AG04449 (cell line): Measurements from ENCODE around the gene CLDND2.

ENCODE experiments used
- CTCF ChIA-PET: fragments of 350-600 bp; formaldehyde crosslinking; extraction: SDS; loops from one replicate; lab custom pipeline; 2021; ENCODE audit warnings: antibody characterized with exemption; lab: Yijun Ruan, JAX
- POLR2A ChIA-PET: fragments of 400-600, 350-600 bp; formaldehyde crosslinking; extraction: SDS; loops from one replicate; lab custom pipeline; 2020; ENCODE audit warnings: antibody characterized with exemption, inconsistent platforms; lab: Yijun Ruan, JAX
- DNase-seq: peaks from one replicate; pipeline ENCODE4 v3.0.0-alpha.2; 2010; ENCODE audit warnings: low read depth, low spot score
- H3K4me3 ChIP-seq: 2 replicates; pipeline ENCODE4 v1.5.1; 2011; ENCODE audit warnings: low read depth, mild to moderate bottlenecking, control low read depth, low read length
- TF ChIP-seq, protein P1 (sequence below): IDR thresholded peaks from one replicate; pipeline ENCODE4 v1.5.1; 2011; ENCODE audit warnings: mild to moderate bottlenecking, moderate library complexity, low read length, control low read depth, inconsistent platforms; ENCODE audit not compliant: insufficient read depth; ENCODE audit errors: missing control alignments

Gene CLDND2

DNA sequence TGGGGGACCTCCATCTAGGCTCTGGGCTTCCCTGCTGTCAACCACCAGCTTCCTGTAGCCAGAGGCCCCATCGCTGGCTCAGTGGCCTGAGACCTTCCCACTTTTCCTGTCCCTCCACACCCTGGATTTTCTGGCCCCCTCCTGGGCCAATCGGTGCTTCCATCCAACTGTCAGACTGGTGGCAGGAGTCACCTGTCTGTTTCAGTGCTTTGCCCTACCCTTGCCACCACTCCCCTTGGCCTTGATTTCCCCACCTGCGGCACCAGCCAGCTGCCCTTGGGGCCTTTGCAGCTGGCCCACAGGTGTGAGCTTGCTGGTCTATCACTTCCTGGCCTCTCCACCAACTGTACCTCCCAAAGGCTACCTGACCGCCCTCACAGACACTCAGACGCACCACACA, 39.4 kb downstream of the CLDND2 start:
- ChIA-PET POLR2A (no interaction called here), CTCF (no interaction called here)
- TF ChIP-seq, protein P1, sequence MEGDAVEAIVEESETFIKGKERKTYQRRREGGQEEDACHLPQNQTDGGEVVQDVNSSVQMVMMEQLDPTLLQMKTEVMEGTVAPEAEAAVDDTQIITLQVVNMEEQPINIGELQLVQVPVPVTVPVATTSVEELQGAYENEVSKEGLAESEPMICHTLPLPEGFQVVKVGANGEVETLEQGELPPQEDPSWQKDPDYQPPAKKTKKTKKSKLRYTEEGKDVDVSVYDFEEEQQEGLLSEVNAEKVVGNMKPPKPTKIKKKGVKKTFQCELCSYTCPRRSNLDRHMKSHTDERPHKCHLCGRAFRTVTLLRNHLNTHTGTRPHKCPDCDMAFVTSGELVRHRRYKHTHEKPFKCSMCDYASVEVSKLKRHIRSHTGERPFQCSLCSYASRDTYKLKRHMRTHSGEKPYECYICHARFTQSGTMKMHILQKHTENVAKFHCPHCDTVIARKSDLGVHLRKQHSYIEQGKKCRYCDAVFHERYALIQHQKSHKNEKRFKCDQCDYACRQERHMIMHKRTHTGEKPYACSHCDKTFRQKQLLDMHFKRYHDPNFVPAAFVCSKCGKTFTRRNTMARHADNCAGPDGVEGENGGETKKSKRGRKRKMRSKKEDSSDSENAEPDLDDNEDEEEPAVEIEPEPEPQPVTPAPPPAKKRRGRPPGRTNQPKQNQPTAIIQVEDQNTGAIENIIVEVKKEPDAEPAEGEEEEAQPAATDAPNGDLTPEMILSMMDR = no peak
- DNase-seq = no peak
- no peak overlapping the region for H3K4me3 ChIP-seq

DNA sequence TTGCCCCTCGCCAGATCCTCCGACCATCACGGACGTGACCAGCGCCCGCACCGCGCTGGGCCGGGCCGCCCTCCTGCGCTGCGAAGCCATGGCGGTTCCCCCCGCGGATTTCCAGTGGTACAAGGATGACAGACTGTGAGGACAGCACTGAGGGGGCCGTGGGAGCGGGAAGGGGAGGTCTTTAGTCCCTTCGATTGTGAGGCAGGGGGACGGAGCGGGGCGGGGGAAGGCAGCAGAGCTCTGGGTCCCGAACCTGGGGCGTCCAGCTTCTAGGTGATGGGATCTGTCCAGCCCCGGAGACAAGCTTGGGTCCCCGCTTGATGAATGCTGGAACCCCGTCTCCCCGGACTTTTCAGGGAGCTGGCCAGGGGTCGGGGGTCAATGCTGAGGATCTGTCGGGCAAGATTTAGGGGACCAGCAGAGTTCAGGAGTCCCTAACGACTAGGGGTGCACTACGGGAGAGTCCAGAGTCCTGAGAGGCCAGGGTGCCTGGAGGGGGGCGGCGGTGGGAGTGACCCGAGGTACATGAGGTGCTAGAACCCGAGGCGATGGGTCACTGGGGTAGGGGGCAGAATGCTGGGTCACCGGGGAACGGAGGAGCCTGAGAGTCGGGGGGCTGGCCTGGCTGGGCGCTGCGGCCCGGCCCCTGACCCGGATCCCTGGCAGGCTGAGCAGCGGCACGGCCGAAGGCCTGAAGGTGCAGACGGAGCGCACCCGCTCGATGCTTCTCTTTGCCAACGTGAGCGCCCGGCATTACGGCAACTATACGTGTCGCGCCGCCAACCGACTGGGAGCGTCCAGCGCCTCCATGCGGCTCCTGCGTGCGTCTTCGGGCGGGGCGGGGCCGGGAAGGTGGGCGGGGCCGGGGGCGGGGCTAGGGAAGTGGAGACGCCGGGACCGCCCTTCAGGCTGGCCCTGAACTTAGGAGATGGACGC, 41.5 kb downstream of the CLDND2 start:
- CTCF ChIA-PET = interaction anchor here (1.1 to 1.2 kb wide), 2 partner anchors 11 to 12 kb away, joined by 3 read pairs; no protein-coding TSS in a partner anchor
- TF ChIP-seq, protein P1 = peak; percentile 10
- no peak overlapping the region; the same call in 1 of the 2 replicates for H3K4me3 ChIP-seq
- POLR2A ChIA-PET = no interaction called here
- no peak for DNase-seq

DNA sequence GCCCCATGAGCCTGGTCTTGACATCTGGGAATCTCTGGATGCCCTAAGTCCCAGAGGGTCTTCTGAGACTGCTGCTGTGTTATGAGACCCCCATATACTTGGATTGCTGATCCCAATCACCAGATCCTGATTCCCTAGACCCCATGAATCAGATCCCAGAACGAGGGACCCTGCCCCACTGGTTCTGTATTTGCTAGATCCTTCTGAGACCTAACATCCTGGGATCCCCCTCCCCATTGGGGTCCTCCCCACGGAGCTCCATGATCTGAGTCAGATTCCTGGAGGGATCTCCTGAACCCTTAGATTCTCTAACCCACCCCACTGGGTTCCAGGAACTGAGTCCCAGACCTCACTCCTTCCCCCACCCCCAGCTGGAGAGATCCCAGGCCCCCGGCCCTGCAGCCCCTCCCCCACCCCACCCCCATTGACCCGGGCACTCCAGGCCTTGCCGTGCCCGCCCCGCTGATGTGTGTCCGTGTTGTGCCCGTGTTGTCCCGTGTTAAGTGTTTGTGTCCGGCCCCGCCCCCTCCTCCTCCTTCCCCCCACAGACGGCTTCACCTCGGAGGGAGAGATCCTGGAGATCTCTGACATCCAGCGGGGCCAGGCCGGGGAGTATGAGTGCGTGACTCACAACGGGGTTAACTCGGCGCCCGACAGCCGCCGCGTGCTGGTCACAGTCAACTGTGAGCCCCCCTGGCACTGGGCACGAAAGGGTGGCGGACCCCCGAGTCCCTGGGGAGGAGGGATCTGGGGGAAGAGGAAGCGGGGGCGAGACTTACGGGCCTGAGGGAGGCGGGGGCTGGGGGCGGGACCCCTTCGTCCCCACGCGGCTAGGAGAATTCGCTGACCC, 42.4 kb downstream of the CLDND2 start:
- no peak overlapping the region for H3K4me3 ChIP-seq
- DNase-seq = no peak
- TF ChIP-seq, protein P1 = no peak
- POLR2A ChIA-PET = no interaction called here
- CTCF ChIA-PET = interaction anchor here (1.1 kb wide), 1 partner anchor 13 kb away, joined by 3 read pairs; no protein-coding TSS in a partner anchor

DNA sequence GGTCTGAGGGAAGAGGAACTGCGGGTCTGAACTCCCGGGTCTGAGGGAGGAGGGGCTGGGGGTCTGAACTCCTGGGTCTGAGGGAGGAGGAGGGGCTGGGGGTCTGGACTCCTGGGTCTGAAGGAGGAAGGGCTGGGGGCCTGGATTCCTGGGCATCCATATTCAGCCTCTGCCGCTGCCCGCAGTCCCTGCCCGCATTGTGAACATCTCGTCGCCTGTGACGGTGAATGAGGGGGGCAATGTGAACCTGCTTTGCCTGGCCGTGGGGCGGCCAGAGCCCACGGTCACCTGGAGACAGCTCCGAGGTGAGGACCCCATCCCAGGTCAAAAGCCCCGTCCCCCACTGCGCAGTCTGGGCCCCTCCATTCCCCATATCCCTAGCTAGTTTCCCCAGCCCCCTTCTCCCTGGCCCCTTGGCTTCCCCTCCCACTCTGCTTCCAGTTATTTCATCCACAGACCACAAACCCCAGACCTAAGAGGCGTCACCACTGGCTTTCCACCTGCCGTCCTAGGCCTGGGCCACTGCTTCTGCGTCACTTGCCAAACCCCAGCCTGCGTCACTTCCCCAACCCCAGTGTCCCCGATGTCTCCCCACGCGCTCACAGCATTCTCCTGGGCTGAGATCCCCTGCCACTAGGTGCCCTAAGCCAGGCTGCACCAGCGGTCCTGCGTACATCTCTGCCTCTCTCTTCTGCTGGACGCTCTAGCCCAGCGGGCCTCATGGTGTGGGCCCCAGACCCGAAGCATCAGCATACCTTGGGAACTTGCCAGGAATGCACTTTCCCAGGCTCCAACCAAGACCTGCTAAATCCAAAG, 43.4 kb downstream of the CLDND2 start:
- DNase-seq = no peak
- no peak overlapping the region for H3K4me3 ChIP-seq
- ChIA-PET CTCF (interaction anchor here (1.3 kb wide), 1 partner anchor 18 kb away, joined by 3 read pairs; no protein-coding TSS in a partner anchor), POLR2A (no interaction called here)
- TF ChIP-seq, protein P1 = no peak

DNA sequence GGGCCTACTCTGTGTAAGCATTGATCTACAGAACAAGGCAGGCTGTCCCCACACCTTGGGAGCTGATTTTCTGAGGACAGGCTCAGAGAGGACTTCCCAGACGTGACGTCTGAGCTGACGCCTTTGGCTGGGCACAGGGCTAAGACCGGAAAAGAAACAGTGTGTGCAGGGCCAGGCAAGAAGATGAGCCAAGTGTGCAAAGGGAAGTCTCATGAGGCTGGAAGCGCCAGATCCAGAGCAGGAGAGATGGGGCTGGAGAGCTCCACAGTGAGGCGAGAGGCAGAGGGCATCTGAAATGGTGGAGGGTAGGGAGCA, 44.7 kb downstream of the CLDND2 start:
- TF ChIP-seq, protein P1 = no peak
- no peak overlapping the region for H3K4me3 ChIP-seq
- DNase-seq = no peak
- ChIA-PET POLR2A (no interaction called here), CTCF (interaction anchor here (0.9 to 1.3 kb wide), 2 partner anchors 14 to 17 kb away, joined by 3 to 4 read pairs; no protein-coding TSS in a partner anchor)
